Measurements from ENCODE around the gene NOXO1. TPM values are rescaled to one million over a fixed set of nuclear protein-coding genes. Genes with fewer than 3 reads are reported as not detected.

NOXO1 gene
- total RNA-seq, 2 experiments from 2014 or later, result 0.31 TPM; not detected in 1

- intact Hi-C loops (cut with micrococcal nuclease), result no loop called here
- H3K27ac Mint-ChIP-seq, result no peak overlapping the region
- peaks cover 2% of the 10 kb centered on the region for H3K4me1 Mint-ChIP-seq (ENCODE audit: low read depth)
- H3K27me3 Mint-ChIP-seq, result no peaks in the 10 kb centered on the region
- H3K4me3 Mint-ChIP-seq, result no peak overlapping the region
- DNase-seq (no peak), ATAC-seq (no peak)
- H3K9me3 Mint-ChIP-seq, result no peaks in the 10 kb centered on the region
- POLR2A ChIA-PET, result interaction anchor here (0.7 kb wide), 1 partner anchor 33 kb away, joined by 3 read pairs; the partner anchor contains the start of gene RPS2
- CTCF ChIA-PET, result no interaction called here
- TF ChIP-seq CTCF (IDR thresholded peaks at IDR 0.05), result no peak
- no peaks in the 10 kb centered on the region for H3K36me3 Mint-ChIP-seq (ENCODE audit: low read depth)
Observed at GRCh38 chr16:1932050-1933028, 48.9 kb downstream of the NOXO1 start.

- intact Hi-C loops (cut with micrococcal nuclease), result no loop called here
- Mint-ChIP-seq H3K27me3 (no peaks in the 10 kb centered on the region), H3K4me3 (no peak overlapping the region), H3K9me3 (no peaks in the 10 kb centered on the region), H3K36me3 (ENCODE audit: low read depth) (no peaks in the 10 kb centered on the region), H3K4me1 (ENCODE audit: low read depth) (peaks cover 2% of the 10 kb centered on the region), H3K27ac (no peak overlapping the region)
- ChIA-PET POLR2A (interaction anchor here (0.6 to 1.6 kb wide), 3 partner anchors 21 to 579 kb away, joined by 3 read pairs; no protein-coding TSS in a partner anchor), CTCF (interaction anchor here (0.7 to 3.8 kb wide), 10 partner anchors 11 to 148 kb away, joined by 3 to 29 read pairs (median 6); partner anchors contain the start of genes NUBP2 and SPSB3)
- no peak for TF ChIP-seq CTCF (IDR thresholded peaks at IDR 0.05)
- no peak for DNase-seq
- ATAC-seq, result no peak
Observed at GRCh38 chr16:1930338-1930720, 50.9 kb downstream of the NOXO1 start.

- ChIA-PET CTCF (interaction anchor here (0.6 to 3.8 kb wide), 23 partner anchors 8 to 458 kb away, joined by 3 to 29 read pairs (median 4); partner anchors contain the start of genes FAHD1, HAGH, NUBP2 and SPSB3), POLR2A (interaction anchor here (0.6 to 1.6 kb wide), 4 partner anchors 22 to 579 kb away, joined by 3 read pairs; partner anchors contain the start of gene TRAF7)
- no peak overlapping the region for H3K27ac Mint-ChIP-seq
- DNase-seq (peak; percentile 92), ATAC-seq (peak; percentile 98)
- peak; percentile 98 for TF ChIP-seq CTCF (IDR thresholded peaks at IDR 0.05)
- peaks cover 2% of the 10 kb centered on the region for H3K4me1 Mint-ChIP-seq (ENCODE audit: low read depth)
- H3K4me3 Mint-ChIP-seq, result peak overlapping the region; percentile 67
- no peaks in the 10 kb centered on the region for H3K9me3 Mint-ChIP-seq
- no peaks in the 10 kb centered on the region for H3K36me3 Mint-ChIP-seq (ENCODE audit: low read depth)
- H3K27me3 Mint-ChIP-seq, result no peaks in the 10 kb centered on the region
- intact Hi-C loops (cut with micrococcal nuclease), result no loop called here
Observed at GRCh38 chr16:1929578-1930337, 51.5 kb downstream of the NOXO1 start.

- Mint-ChIP-seq H3K9me3 (no peaks in the 10 kb centered on the region), H3K36me3 (ENCODE audit: low read depth) (no peaks in the 10 kb centered on the region), H3K27me3 (no peaks in the 10 kb centered on the region), H3K27ac (peak overlapping the region; percentile 50), H3K4me3 (peak overlapping the region; percentile 67), H3K4me1 (ENCODE audit: low read depth) (peaks cover 2% of the 10 kb centered on the region)
- POLR2A ChIA-PET, result interaction anchor here (1.0 kb wide), 1 partner anchor 226 kb away, joined by 3 read pairs; the partner anchor contains the start of gene TRAF7
- CTCF ChIA-PET, result interaction anchor here (0.6 to 3.8 kb wide), 22 partner anchors 9 to 457 kb away, joined by 3 to 29 read pairs (median 4); partner anchors contain the start of genes FAHD1, HAGH, NUBP2 and SPSB3
- ATAC-seq, result peak; percentile 17
- DNase-seq, result peak; percentile 37
- intact Hi-C loops (cut with micrococcal nuclease), result no loop called here
- no peak for TF ChIP-seq CTCF (IDR thresholded peaks at IDR 0.05)
Observed at GRCh38 chr16:1929105-1929504, 52.2 kb downstream of the NOXO1 start.

Other genes with a start within 250 kb of the NOXO1 start
- gene NME3, start 209.9 kb downstream of the NOXO1 start, total RNA-seq, result 10 to 100 TPM; 37.8 to 39.6 TPM
- 10 to 100 TPM; 15.5 to 15.6 TPM for gene EME2, start 208.7 kb downstream of the NOXO1 start, total RNA-seq
- gene MRPS34, start 208.3 kb downstream of the NOXO1 start, total RNA-seq, result 100 to 1,000 TPM; 175 to 193 TPM
- gene SPSB3, start 198.9 kb downstream of the NOXO1 start, total RNA-seq, result 10 to 100 TPM; 14.4 to 15.2 TPM
- gene NUBP2, start 198.5 kb downstream of the NOXO1 start, total RNA-seq, result 10 to 100 TPM; 43.5 to 45.0 TPM
- not detected for gene IGFALS, start 187.8 kb downstream of the NOXO1 start, total RNA-seq
- gene HAGH, start 154.6 kb downstream of the NOXO1 start, total RNA-seq, result 10 to 100 TPM; 32.0 to 35.7 TPM
- 10 to 100 TPM; 14.2 to 17.8 TPM for gene FAHD1, start 154.3 kb downstream of the NOXO1 start, total RNA-seq
- under 1 TPM; 0.34 to 0.40 TPM for gene MEIOB, start 109.3 kb downstream of the NOXO1 start, total RNA-seq
- gene HS3ST6, start 63.1 kb downstream of the NOXO1 start, total RNA-seq, result not detected
- gene MSRB1, start 38.3 kb downstream of the NOXO1 start, total RNA-seq, result 10 to 100 TPM; 15.5 to 18.1 TPM
- gene RPL3L, start 26.8 kb downstream of the NOXO1 start, total RNA-seq, result not detected
- gene NDUFB10, start 21.9 kb downstream of the NOXO1 start, total RNA-seq, result 100 to 1,000 TPM; 126 to 129 TPM
- 1,000 to 10,000 TPM; 5,572 to 5,598 TPM for gene RPS2, start 16.6 kb downstream of the NOXO1 start, total RNA-seq
- not detected for gene RNF151, start 14.6 kb downstream of the NOXO1 start, total RNA-seq
- 10 to 100 TPM; 54.4 to 56.0 TPM for gene TBL3, start 9.4 kb downstream of the NOXO1 start, total RNA-seq
- gene GFER, start 2.7 kb upstream of the NOXO1 start, total RNA-seq, result 10 to 100 TPM; 33.5 to 33.9 TPM
- 1 to 10 TPM; 5.4 to 7.2 TPM for gene SYNGR3, start 8.5 kb upstream of the NOXO1 start, total RNA-seq
- 10 to 100 TPM; 85.5 to 90.3 TPM for gene ZNF598, start 28.4 kb upstream of the NOXO1 start, total RNA-seq
- gene NPW, start 38.3 kb upstream of the NOXO1 start, total RNA-seq, result 10 to 100 TPM; 24.3 to 28.3 TPM
- gene NHERF2, start 45.4 kb upstream of the NOXO1 start, total RNA-seq, result 1 to 10 TPM; 2.8 to 3.0 TPM
- gene NTHL1, start 66.4 kb upstream of the NOXO1 start, total RNA-seq, result 10 to 100 TPM; 28.2 to 29.8 TPM
- 10 to 100 TPM; 54.4 to 57.3 TPM for gene TSC2, start 66.5 kb upstream of the NOXO1 start, total RNA-seq
- gene PKD1, start 154.4 kb upstream of the NOXO1 start, total RNA-seq, result 10 to 100 TPM; 74.7 to 85.1 TPM
- gene RAB26, start 167.2 kb upstream of the NOXO1 start, total RNA-seq, result under 1 TPM; 0.34 to 0.49 TPM
- 10 to 100 TPM; 74.8 to 80.2 TPM for gene TRAF7, start 174.3 kb upstream of the NOXO1 start, total RNA-seq
- gene CASKIN1, start 215.1 kb upstream of the NOXO1 start, total RNA-seq, result 1 to 10 TPM; 4.4 to 7.2 TPM
- 10 to 100 TPM; 70.0 to 70.7 TPM for gene MLST8, start 224.0 kb upstream of the NOXO1 start, total RNA-seq
- 1 to 10 TPM; 6.6 to 6.9 TPM for gene BRICD5, start 229.4 kb upstream of the NOXO1 start, total RNA-seq
- gene PGP, start 233.4 kb upstream of the NOXO1 start, total RNA-seq, result 10 to 100 TPM; 19.8 to 20.1 TPM
- 10 to 100 TPM; 19.4 to 21.1 TPM for gene E4F1, start 242.1 kb upstream of the NOXO1 start, total RNA-seq

All from activated CD8-positive, alpha-beta T cell treated with anti-CD3 and anti-CD28 coated beads for 36 hours (primary cell).